Measurements from ENCODE around the gene ITPR2.

ITPR2 gene

GRCh38 chr12:26795910-26796309, 37.1 kb downstream of the ITPR2 start:
- Histone ChIP-seq H2AFZ (ENCODE audit: low read depth, low read length) (no peak overlapping the region), H3K27me3 (ENCODE audit: low read depth, low read length) (no peaks in the 10 kb centered on the region), H3K36me3 (replicated peaks; ENCODE audit: low read depth, low read length) (peaks cover 9% of the 10 kb centered on the region), H3K9ac (ENCODE audit: low read length) (no peak overlapping the region), H3K4me1 (ENCODE audit: low read length) (peaks cover 57% of the 10 kb centered on the region), H3K4me3 (ENCODE audit: low read length) (no peak overlapping the region), H3K79me2 (ENCODE audit: low read length) (peaks cover 94% of the 10 kb centered on the region), H3K4me2 (ENCODE audit: low read length) (no peak overlapping the region), H3K27ac (ENCODE audit: low read length) (no peak overlapping the region), H3K9me3 (ENCODE audit: insufficient read depth, low read length) (no peaks in the 10 kb centered on the region), H4K20me1 (ENCODE audit: insufficient read depth, low read length) (peaks cover 28% of the 10 kb centered on the region; the same call in 1 of the 2 replicates)
- no peak for TF ChIP-seq EZH2phosphoT487 (IDR thresholded peaks at IDR 0.05; ENCODE audit: low read depth)
- TF ChIP-seq CTCF (IDR thresholded peaks at IDR 0.05; ENCODE audit: low read depth, low read length) = no peak

GRCh38 chr12:26791301-26791791, 41.6 kb downstream of the ITPR2 start:
- peak overlapping the region; percentile 64 for H3K4me2 ChIP-seq (ENCODE audit: low read length)
- peaks cover 78% of the 10 kb centered on the region for H3K79me2 ChIP-seq (ENCODE audit: low read length)
- no peak overlapping the region for H2AFZ ChIP-seq (ENCODE audit: low read depth, low read length)
- peak overlapping the region; percentile 48 for H3K4me3 ChIP-seq (ENCODE audit: low read length)
- peaks cover 44% of the 10 kb centered on the region for H3K36me3 ChIP-seq (replicated peaks; ENCODE audit: low read depth, low read length)
- H3K27ac ChIP-seq (ENCODE audit: low read length) = peak overlapping the region; percentile 74
- H4K20me1 ChIP-seq (ENCODE audit: insufficient read depth, low read length) = peaks cover 16% of the 10 kb centered on the region; the same call in 1 of the 2 replicates
- TF ChIP-seq CTCF (IDR thresholded peaks at IDR 0.05; ENCODE audit: low read depth, low read length) = no peak
- no peak for TF ChIP-seq EZH2phosphoT487 (IDR thresholded peaks at IDR 0.05; ENCODE audit: low read depth)
- peaks cover 32% of the 10 kb centered on the region for H3K4me1 ChIP-seq (ENCODE audit: low read length)
- H3K9ac ChIP-seq (ENCODE audit: low read length) = peak overlapping the region; percentile 27; the same call in 1 of the 2 replicates
- no peaks in the 10 kb centered on the region for H3K27me3 ChIP-seq (ENCODE audit: low read depth, low read length)
- H3K9me3 ChIP-seq (ENCODE audit: insufficient read depth, low read length) = no peaks in the 10 kb centered on the region

- Histone ChIP-seq H3K27me3 (ENCODE audit: low read depth, low read length) (no peaks in the 10 kb centered on the region), H3K9me3 (ENCODE audit: insufficient read depth, low read length) (no peaks in the 10 kb centered on the region), H2AFZ (ENCODE audit: low read depth, low read length) (no peak overlapping the region), H3K4me3 (ENCODE audit: low read length) (peak overlapping the region; percentile 27; the same call in 1 of the 2 replicates), H3K4me2 (ENCODE audit: low read length) (peak overlapping the region; percentile 64), H3K9ac (ENCODE audit: low read length) (no peak overlapping the region), H3K4me1 (ENCODE audit: low read length) (peaks cover 32% of the 10 kb centered on the region), H3K36me3 (replicated peaks; ENCODE audit: low read depth, low read length) (peaks cover 44% of the 10 kb centered on the region), H4K20me1 (ENCODE audit: insufficient read depth, low read length) (peaks cover 12% of the 10 kb centered on the region; the same call in 1 of the 2 replicates), H3K27ac (ENCODE audit: low read length) (peak overlapping the region; percentile 74), H3K79me2 (ENCODE audit: low read length) (peaks cover 71% of the 10 kb centered on the region)
- TF ChIP-seq CTCF (IDR thresholded peaks at IDR 0.05; ENCODE audit: low read depth, low read length) = no peak
- TF ChIP-seq EZH2phosphoT487 (IDR thresholded peaks at IDR 0.05; ENCODE audit: low read depth) = no peak
Observed at GRCh38 chr12:26790645-26790994, 42.4 kb downstream of the ITPR2 start.

GRCh38 chr12:26789731-26790644, 43.0 kb downstream of the ITPR2 start:
- Histone ChIP-seq H3K27ac (ENCODE audit: low read length) (no peak overlapping the region), H3K9me3 (ENCODE audit: insufficient read depth, low read length) (no peaks in the 10 kb centered on the region), H3K79me2 (ENCODE audit: low read length) (peaks cover 67% of the 10 kb centered on the region), H4K20me1 (ENCODE audit: insufficient read depth, low read length) (peaks cover 12% of the 10 kb centered on the region; the same call in 1 of the 2 replicates), H3K4me2 (ENCODE audit: low read length) (peak overlapping the region; percentile 64; the same call in 1 of the 2 replicates), H3K4me3 (ENCODE audit: low read length) (no peak overlapping the region), H2AFZ (ENCODE audit: low read depth, low read length) (no peak overlapping the region), H3K4me1 (ENCODE audit: low read length) (peaks cover 32% of the 10 kb centered on the region), H3K9ac (ENCODE audit: low read length) (no peak overlapping the region), H3K27me3 (ENCODE audit: low read depth, low read length) (no peaks in the 10 kb centered on the region), H3K36me3 (replicated peaks; ENCODE audit: low read depth, low read length) (peaks cover 44% of the 10 kb centered on the region)
- TF ChIP-seq EZH2phosphoT487 (IDR thresholded peaks at IDR 0.05; ENCODE audit: low read depth) = no peak
- no peak for TF ChIP-seq CTCF (IDR thresholded peaks at IDR 0.05; ENCODE audit: low read depth, low read length)

Data from OCI-LY3 (cell line).